Epithelial cell of prostate (primary cell): ENCODE data around the gene UGT1A10.

Experiments
- DNase-seq: peaks from one replicate; pipeline ENCODE4 v3.0.0-alpha.2; 2011; ENCODE audit warnings: low read depth, low spot score
- H3K27ac ChIP-seq: fragments of 450-650 bp; 2 replicates; pipeline ENCODE4 v1.5.1; 2017; ENCODE audit warnings: mild to moderate bottlenecking

The UGT1A10 gene

DNA sequence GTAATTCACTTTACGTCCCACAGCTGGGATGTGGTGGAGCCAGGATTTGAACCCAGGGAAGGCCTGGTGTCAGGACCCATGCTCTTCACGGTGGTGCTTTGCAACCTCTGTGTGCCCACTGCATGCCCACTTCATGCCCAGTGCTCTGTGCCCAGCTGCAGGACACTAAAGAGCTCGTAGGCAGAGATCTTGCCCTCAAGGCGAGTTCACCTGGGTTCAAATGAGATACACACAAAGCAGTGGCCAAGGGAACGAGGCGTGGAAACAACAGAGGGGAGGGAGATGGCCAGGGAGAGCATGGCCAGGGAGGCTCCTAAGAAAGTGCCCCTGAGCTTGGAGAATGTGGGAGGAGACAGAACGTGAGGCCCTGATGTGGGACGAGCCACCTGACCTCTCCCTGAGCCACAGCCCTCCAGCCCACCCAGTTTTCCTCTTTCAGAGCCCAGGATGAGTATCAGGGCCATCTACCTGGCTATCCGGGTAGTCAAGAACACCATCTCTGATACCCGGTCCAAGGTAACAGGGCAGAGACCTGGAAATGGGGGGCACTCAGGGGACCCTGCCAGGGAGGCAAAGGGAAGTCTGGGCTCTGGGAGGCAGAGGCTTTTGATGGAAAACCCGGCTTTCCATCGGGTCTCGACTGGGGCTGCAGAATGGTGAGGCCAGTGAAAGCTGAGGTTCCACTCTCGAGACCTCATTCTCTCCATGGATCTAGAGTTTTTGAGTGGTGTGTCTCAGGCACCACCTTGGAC is 162.3 kb downstream of the UGT1A10 start:
- no peak overlapping the region for H3K27ac ChIP-seq
- DNase-seq = no peak

DNA sequence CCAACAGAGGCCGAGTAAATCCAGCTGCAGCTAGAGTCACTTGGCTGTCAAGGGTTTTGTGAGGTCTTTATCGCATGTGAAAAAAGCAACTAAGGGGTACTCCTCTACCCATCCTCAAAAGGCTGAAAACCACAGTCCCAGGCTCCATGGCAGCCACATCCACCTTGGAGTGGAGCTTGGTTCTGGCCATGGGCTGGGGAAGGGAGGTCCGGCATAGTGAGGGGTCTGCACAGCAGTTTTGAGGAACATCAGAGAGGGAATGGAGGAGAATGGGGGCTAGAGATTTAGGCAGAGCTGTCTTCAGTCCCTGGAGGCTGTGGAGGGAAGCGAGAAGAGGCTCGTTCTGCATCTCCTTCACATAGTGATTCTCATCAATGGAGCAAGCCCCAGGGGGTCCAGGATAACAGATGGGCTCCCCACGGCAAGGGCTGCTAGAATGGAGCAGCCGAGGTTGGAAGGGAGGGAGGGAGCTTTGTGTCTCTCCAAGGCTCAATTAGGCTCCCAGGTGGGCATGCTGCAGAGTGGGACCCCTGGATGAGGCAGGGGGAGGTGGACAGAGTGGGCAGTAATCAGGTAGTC is 162.9 kb downstream of the UGT1A10 start:
- H3K27ac ChIP-seq = no peak overlapping the region
- DNase-seq = no peak

GRCh38 chr2:233799716-233800115 is 163.5 kb downstream of the UGT1A10 start:
- no peak overlapping the region for H3K27ac ChIP-seq
- no peak for DNase-seq

DNA sequence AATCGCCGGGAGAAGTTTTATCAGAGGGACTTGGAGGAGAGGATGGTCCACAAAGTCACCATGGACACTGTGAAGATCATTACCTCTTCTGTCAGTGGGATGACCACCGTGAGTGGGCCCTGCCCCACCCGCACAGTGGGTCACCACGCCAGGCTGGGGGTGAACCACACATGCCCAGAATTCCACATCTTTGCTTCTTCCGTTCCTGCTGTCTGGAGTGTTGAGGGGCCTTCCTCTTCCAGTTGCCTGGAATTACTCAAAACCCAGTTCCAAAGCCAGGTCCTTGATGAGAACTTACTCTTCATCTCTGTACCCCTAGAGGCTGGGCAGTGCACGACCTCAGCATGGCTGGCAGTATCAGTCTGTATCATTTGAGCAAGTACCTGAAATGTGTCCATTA is 164.0 kb downstream of the UGT1A10 start:
- no peak for DNase-seq
- H3K27ac ChIP-seq = no peak overlapping the region

- DNase-seq = no peak
- no peak overlapping the region for H3K27ac ChIP-seq
Observed at GRCh38 chr2:233801357-233802131, 165.3 kb downstream of the UGT1A10 start.

DNA sequence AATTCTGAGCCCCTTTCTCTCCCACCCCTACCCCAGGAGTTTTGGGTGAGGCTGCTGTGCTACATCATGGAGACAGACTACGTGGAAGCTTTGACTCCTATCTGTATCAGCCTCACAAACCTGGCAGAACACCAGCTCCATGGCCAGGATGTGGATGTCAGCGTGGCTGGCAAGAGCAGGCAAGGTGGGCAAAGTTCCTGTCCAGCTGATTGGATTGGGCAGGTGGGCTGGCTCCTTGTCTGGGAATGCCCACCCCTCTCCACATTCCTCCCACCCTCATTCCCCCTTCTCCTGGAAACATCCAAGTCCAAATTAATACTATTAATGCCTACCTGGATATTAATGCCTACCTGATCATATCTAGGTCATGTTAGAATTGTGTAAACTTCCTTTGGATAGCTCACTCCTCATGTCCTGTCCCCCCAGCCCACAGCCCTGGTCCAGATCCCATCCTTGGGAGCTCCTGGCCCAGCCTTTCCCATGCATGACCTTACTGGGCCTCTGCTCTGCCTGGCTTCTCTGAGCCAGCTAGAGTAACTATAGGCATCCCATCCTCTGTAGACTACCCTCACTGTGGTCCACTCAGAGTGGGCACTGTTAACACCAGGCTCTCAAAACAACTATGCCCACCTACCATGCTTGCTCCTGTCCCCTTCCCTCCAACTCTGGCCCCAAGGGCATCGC is 166.0 kb downstream of the UGT1A10 start:
- no peak for DNase-seq
- H3K27ac ChIP-seq = no peak overlapping the region

DNA sequence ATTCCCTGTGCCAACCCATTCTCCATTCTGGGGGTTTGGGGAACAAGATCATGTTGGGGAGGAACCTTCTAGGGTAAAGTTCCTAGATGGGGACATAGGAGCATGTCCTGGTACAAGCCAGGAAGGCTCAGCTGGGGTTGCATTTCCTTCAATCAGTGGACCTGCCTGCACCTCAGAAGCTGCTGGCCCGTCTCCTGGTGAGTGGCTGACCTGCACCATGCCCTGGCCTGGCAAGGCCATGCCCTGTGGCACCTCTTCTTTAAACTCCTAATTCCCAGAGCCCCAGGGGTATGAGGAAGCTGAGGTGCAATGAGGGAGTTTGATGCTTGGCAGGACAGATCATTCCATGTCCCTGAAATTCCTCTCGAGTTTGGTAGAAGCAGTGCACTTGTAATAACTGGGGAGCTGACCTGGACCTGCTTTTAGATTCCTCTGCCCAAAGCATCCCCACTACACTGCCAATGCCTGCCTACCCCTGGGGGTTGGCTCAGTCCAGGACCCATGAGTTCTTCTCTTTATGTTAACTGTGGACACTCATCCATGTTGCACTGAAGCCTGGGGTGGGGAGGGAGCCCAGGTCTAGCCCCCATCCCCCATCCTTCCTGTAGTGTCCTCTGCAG is 167.2 kb downstream of the UGT1A10 start:
- H3K27ac ChIP-seq = no peak overlapping the region
- DNase-seq = no peak

GRCh38 chr2:233803994-233804393 is 167.7 kb downstream of the UGT1A10 start:
- H3K27ac ChIP-seq = no peak overlapping the region
- no peak for DNase-seq

DNA sequence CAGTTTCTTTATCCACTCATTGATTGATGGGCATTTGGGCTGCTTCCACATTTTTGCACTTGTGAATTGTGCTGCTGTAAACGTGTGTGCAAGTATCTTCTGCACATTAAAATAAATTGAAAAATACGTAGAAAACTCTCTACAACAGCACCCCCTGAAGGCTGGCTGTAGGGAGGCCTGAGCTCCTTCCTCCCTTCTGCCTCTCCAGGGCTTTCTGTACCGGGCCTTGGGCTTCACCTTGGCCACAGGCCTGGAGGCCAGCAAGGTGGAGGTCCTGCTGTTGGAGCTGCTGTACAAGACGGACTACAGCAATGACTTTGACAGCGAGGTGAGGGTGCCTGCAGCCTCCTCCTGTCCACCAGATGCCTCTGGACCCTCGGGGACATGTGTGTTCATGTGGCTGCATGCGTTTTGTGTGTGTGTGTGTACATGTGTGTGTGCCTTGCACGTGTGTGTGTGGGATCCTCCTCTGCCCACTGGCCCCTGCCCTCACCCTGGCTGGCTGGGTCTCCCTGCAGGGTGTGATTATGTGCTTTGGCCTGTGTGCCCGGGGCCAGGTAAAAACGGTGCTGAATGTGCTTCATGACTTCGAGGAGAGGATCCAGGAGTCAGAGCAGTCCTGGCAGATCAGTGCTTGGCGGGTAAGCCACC is 171.1 kb downstream of the UGT1A10 start:
- DNase-seq = no peak
- no peak overlapping the region for H3K27ac ChIP-seq

- DNase-seq = no peak
- no peak overlapping the region for H3K27ac ChIP-seq
Observed at GRCh38 chr2:233807966-233808935, 172.0 kb downstream of the UGT1A10 start.

- no peak for DNase-seq
- H3K27ac ChIP-seq = no peak overlapping the region
Observed at GRCh38 chr2:233810385-233810784, 174.1 kb downstream of the UGT1A10 start.

- DNase-seq = no peak
- H3K27ac ChIP-seq = no peak overlapping the region
Observed at GRCh38 chr2:233811087-233811486, 174.8 kb downstream of the UGT1A10 start.

DNA sequence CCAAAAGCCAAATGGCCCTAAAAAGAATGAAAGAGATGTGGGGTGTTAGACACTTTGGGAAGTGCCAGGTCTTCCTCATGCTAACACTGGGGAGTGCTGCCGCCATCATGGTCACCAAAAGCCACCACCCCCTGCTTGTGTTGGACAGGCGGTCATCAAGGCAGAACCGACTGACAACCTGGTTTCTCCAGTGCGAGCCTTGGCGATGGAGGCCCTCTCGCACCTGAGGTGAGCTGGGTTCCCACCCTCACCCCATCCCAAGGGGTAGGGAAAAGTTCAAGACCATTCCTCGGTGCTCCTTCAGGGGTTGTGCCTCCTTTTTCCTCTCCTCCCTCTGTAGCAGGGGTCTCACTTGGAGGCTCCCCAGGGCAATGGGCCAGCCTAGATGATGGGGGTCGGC is 175.5 kb downstream of the UGT1A10 start:
- no peak overlapping the region for H3K27ac ChIP-seq
- DNase-seq = no peak

DNA sequence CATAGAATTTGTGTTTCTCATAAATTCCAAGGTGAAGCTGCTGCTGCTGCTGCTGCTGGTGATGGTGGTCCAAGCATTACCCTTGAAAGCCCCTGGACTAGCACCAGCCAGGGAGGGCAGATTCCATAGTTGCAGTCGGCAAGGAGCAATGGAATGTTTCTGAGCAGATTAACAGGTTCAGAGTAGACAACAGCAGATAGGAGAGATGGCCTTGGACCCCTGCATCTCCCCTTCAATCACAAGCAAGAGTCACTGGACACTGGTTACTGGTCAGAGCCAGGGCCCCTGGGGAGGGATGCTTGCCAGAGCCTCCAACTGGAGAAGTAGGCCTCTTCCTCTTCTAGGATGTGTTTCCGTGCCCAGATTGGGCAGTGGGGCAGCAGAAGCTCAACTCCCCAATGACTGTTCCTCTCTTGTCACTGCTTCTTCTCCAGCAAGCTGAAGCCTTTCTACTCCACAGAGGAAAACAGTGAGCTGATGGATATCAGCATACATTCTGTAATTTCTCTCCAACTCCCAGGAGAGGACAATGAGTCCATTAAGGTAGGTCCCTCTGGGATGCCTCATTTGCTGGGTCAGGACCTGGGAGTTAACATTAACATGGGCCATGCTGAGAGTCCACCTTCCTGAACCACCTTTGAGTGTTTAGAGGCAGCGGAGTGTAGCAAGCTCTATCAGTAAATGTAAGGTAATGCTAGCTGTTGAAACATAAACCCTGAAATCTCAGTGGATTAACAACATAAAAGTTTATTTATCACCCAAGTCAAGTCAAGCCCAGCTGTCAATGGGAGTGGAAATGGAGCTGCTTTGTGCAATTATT is 177.2 kb downstream of the UGT1A10 start:
- no peak overlapping the region for H3K27ac ChIP-seq
- DNase-seq = no peak

- H3K27ac ChIP-seq = no peak overlapping the region
- no peak for DNase-seq
Observed at GRCh38 chr2:233814056-233814835, 178.0 kb downstream of the UGT1A10 start.

DNA sequence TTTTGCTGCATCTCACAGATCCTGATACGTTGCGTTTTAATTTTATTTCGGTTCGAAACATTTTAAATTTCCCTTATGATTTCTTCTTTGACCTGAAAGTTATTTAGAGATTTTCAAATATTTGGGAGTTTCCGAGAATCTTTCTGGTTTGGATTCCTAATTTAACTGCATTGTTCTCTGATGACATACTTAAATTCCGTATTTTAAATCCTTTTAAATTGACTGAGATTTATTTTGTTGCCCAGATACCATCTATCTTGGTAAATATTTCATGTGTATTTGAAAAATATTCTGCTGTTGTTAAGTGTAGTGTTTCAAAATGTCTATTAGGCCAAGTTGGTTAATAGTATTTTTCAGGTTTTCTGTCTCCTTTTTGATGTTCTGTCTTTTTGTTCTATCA is 179.6 kb downstream of the UGT1A10 start:
- DNase-seq = no peak
- H3K27ac ChIP-seq = no peak overlapping the region

DNA sequence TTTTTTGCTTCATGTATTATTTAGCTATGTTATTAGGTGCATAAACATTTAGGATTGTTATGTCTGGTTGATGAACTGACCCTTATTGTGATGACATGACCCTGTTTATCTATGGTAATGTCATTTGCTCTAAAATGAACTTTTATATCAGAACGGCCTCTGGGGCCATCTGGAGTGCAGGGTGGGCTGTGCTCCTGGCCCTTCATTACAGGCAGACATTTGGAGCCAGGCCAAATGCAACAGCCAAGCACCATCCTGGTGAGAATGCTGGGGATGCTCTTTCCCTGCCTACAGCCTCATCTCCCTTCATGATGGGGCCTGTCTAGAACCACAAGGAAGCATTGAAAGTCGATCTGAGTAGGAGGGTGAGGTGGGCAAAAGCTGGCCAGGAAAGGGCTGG is 180.1 kb downstream of the UGT1A10 start:
- no peak overlapping the region for H3K27ac ChIP-seq
- no peak for DNase-seq
